ENCODE data around the gene CD44. TPM values are rescaled to one million over a fixed set of nuclear protein-coding genes. Genes with fewer than 3 reads are reported as not detected.

The CD44 gene
- total and polyA plus RNA-seq, 2 experiments from 2014 or later: 405 to 519 TPM

DNA sequence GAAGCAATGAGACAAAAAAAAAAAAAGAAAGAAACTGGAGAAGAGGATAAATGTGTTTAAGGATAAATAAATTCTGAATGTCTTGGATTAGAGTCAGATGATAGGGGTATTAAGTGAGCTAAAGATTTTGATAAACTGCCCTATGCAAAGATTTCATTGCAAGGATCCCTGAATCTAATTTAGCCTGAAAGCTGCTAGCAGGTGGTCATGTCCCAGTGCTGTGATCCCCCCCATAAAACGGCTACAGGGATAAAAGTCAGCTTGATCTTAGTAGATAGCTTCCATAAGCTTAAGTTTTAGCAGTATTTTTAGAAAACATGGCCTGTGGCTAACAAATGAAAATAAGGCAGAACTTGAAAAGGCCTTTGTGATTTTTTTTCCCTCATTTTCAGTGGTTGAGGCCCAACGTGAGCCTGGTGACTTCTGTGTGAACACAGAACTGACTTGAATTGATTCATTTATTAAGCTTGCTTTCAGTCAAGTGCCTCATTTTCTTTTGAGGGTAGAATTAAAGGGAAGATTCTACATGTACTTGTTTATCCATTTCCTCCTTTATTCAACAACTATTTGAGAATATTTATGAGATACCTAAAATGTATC lies 44.5 kb downstream of the CD44 start:
- H3F3A ChIP-seq (ENCODE audit: insufficient read depth): peaks cover 95% of the 10 kb centered on the region
- H3K4me1 ChIP-seq (ENCODE audit: insufficient read depth): peaks cover 76% of the 10 kb centered on the region
- no peak for TF ChIP-seq EZH2phosphoT487 (IDR thresholded peaks at IDR 0.05; ENCODE audit: insufficient read depth, low read depth)
- TF ChIP-seq EZH2 (IDR thresholded peaks at IDR 0.05; ENCODE audit: insufficient read depth, poor library complexity, severe bottlenecking): no peak
- H3K36me3 ChIP-seq (ENCODE audit: low read depth): peaks cover 89% of the 10 kb centered on the region
- in situ Hi-C loops (cut with MboI): no loop called here
- 45 to 49% methylated on average over 2 of the region's 2 CpGs for WGBS, 2 experiments (ENCODE audit: low coverage in 1 of 2, low lambda C conversion rate in 2 of 2, missing lambda C conversion rate in 2 of 2)
- H3K4me3 ChIP-seq: no peak overlapping the region
- no peak overlapping the region for H2AFZ ChIP-seq
- no peak overlapping the region for H3K4me2 ChIP-seq (ENCODE audit: unreplicated experiment)
- no peak for DNase-seq
- peak overlapping the region; percentile 63 for H3K27ac ChIP-seq
- H3K9ac ChIP-seq: no peak overlapping the region
- H3K9me3 ChIP-seq (ENCODE audit: low read depth): no peaks in the 10 kb centered on the region
- no peaks in the 10 kb centered on the region for H3K9me2 ChIP-seq (ENCODE audit: insufficient read depth)
- no peaks in the 10 kb centered on the region for H4K20me1 ChIP-seq (ENCODE audit: insufficient read depth)
- H3K79me2 ChIP-seq (ENCODE audit: insufficient read depth): peaks cover 92% of the 10 kb centered on the region
- no peaks in the 10 kb centered on the region for H3K27me3 ChIP-seq (replicated peaks; ENCODE audit: insufficient read depth)

DNA sequence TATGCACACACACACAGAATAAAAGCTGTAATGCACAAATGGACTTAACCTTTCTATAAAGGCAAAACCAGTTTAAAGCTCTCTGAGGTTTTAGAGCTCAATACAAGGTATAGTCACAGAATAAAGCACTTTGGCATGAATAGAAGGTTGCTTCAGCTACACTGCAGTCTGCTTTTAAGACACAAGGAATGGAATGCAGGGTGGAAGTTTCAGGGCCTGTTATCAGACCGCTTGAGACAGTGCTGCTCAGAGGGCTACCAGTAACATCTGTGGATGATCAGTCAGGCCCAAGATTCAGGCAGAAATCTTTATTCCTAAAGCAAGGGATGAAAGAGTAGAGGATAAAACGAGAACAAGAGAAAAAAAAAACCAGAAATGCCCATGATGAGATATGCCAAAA lies 46.7 kb downstream of the CD44 start:
- H3K9me2 ChIP-seq (ENCODE audit: insufficient read depth): no peaks in the 10 kb centered on the region
- peaks cover 57% of the 10 kb centered on the region for H3K4me1 ChIP-seq (ENCODE audit: insufficient read depth)
- WGBS, 2 experiments (ENCODE audit: low coverage in 1 of 2, low lambda C conversion rate in 2 of 2, missing lambda C conversion rate in 2 of 2): 13 to 14% methylated on average over 2 of the region's 2 CpGs
- H3K9me3 ChIP-seq (ENCODE audit: low read depth): no peaks in the 10 kb centered on the region
- in situ Hi-C loops (cut with MboI): no loop called here
- H4K20me1 ChIP-seq (ENCODE audit: insufficient read depth): no peaks in the 10 kb centered on the region
- H3K27ac ChIP-seq: peak overlapping the region; percentile 63
- H3F3A ChIP-seq (ENCODE audit: insufficient read depth): peaks cover 95% of the 10 kb centered on the region
- H3K27me3 ChIP-seq (replicated peaks; ENCODE audit: insufficient read depth): no peaks in the 10 kb centered on the region
- H2AFZ ChIP-seq: no peak overlapping the region
- H3K36me3 ChIP-seq (ENCODE audit: low read depth): peaks cover 92% of the 10 kb centered on the region
- TF ChIP-seq EZH2phosphoT487 (IDR thresholded peaks at IDR 0.05; ENCODE audit: insufficient read depth, low read depth) (no peak), EZH2 (IDR thresholded peaks at IDR 0.05; ENCODE audit: insufficient read depth, poor library complexity, severe bottlenecking) (no peak)
- H3K9ac ChIP-seq: peak overlapping the region; percentile 43
- peak; percentile 69 for DNase-seq
- peaks cover 92% of the 10 kb centered on the region for H3K79me2 ChIP-seq (ENCODE audit: insufficient read depth)
- H3K4me2 ChIP-seq (ENCODE audit: unreplicated experiment): no peak overlapping the region
- H3K4me3 ChIP-seq: no peak overlapping the region

DNA sequence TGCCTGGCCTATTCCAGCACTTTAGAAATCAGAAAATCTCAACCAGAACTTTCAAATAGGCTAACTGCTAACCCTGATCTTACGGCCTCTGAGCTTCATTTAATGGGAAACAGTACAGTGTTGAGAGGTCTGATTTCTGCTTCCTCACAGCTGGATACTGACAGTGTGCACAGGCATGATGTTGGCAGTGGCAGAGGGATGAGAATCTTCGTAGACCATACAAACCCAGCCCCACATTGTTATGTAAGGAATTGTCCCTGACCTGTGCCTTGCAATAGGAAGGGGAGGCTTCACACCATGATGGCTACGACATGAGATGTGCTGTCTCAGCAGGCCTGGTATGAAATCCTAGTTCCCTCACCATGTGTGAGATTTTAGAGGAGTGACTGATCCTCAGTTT lies 49.0 kb downstream of the CD44 start:
- Histone ChIP-seq H3K36me3 (ENCODE audit: low read depth) (peaks cover 94% of the 10 kb centered on the region), H3K4me3 (no peak overlapping the region), H3K9me3 (ENCODE audit: low read depth) (no peaks in the 10 kb centered on the region), H3K4me1 (ENCODE audit: insufficient read depth) (peaks cover 68% of the 10 kb centered on the region), H3K9ac (no peak overlapping the region), H3K79me2 (ENCODE audit: insufficient read depth) (peaks cover 100% of the 10 kb centered on the region), H4K20me1 (ENCODE audit: insufficient read depth) (no peaks in the 10 kb centered on the region), H3K27me3 (replicated peaks; ENCODE audit: insufficient read depth) (no peaks in the 10 kb centered on the region), H2AFZ (no peak overlapping the region), H3K27ac (peak overlapping the region; percentile 63), H3K9me2 (ENCODE audit: insufficient read depth) (no peaks in the 10 kb centered on the region), H3F3A (ENCODE audit: insufficient read depth) (peaks cover 100% of the 10 kb centered on the region), H3K4me2 (ENCODE audit: unreplicated experiment) (no peak overlapping the region)
- in situ Hi-C loops (cut with MboI): no loop called here
- 48 to 56% methylated on average over 3 of the region's 3 CpGs for WGBS, 2 experiments (ENCODE audit: low coverage in 1 of 2, low lambda C conversion rate in 2 of 2, missing lambda C conversion rate in 2 of 2)
- TF ChIP-seq EZH2 (IDR thresholded peaks at IDR 0.05; ENCODE audit: insufficient read depth, poor library complexity, severe bottlenecking) (no peak), EZH2phosphoT487 (IDR thresholded peaks at IDR 0.05; ENCODE audit: insufficient read depth, low read depth) (no peak)
- DNase-seq: no peak

DNA sequence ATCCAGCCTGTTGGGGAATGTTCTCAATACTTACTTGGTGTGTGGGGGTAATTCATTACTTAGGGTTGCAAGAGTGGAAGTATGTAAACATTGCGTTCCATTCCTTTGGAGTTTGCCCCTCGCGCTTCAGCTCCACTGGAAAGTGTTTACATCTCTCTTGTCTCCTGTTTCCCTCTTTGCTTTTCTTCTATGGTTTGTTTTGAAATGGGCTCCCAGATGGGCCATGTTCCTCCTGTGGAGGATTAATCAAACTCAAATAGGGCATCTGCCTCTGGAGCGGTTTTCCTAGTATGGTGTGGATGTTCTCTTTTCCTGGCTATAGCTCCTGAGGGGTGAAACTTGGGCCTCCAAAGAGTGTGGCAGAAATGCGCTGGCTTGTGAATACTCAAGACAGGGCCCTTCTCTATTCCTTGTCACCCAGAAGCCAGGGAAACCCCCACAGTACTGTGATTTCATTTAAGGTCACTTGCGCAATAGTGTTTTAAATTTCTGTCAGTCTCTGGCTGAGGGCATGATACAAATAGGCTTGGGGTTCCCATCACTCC lies 51.9 kb downstream of the CD44 start:
- DNase-seq: no peak
- in situ Hi-C loops (cut with MboI): no loop called here
- WGBS, 2 experiments (ENCODE audit: low coverage in 1 of 2, low lambda C conversion rate in 2 of 2, missing lambda C conversion rate in 2 of 2): 98 to 99% methylated on average over 6 of the region's 6 CpGs
- Histone ChIP-seq H3K4me1 (ENCODE audit: insufficient read depth) (peaks cover 53% of the 10 kb centered on the region), H3K27ac (peak overlapping the region; percentile 54; the same call in 1 of the 2 replicates), H3K9ac (no peak overlapping the region), H3K9me3 (ENCODE audit: low read depth) (no peaks in the 10 kb centered on the region), H3K79me2 (ENCODE audit: insufficient read depth) (peaks cover 100% of the 10 kb centered on the region), H4K20me1 (ENCODE audit: insufficient read depth) (no peaks in the 10 kb centered on the region), H2AFZ (no peak overlapping the region), H3F3A (ENCODE audit: insufficient read depth) (peaks cover 100% of the 10 kb centered on the region), H3K27me3 (replicated peaks; ENCODE audit: insufficient read depth) (no peaks in the 10 kb centered on the region), H3K4me3 (no peak overlapping the region), H3K36me3 (ENCODE audit: low read depth) (peaks cover 94% of the 10 kb centered on the region), H3K9me2 (ENCODE audit: insufficient read depth) (no peaks in the 10 kb centered on the region), H3K4me2 (ENCODE audit: unreplicated experiment) (no peak overlapping the region)
- TF ChIP-seq EZH2 (IDR thresholded peaks at IDR 0.05; ENCODE audit: insufficient read depth, poor library complexity, severe bottlenecking) (no peak), EZH2phosphoT487 (IDR thresholded peaks at IDR 0.05; ENCODE audit: insufficient read depth, low read depth) (no peak)

Measured in GM23248 (cell line).